GM19240 (cell line): ENCODE results near the gene DENND1A.

Experiments used
- DNase-seq: peaks from one replicate; pipeline ENCODE4 v3.0.0; 2011; ENCODE audit warnings: low spot score; ENCODE audit not compliant: insufficient read length

The DENND1A gene

GRCh38 chr9:123686829-123687192 lies 243.1 kb downstream of the DENND1A start:
- DNase-seq, result no peak

DNA sequence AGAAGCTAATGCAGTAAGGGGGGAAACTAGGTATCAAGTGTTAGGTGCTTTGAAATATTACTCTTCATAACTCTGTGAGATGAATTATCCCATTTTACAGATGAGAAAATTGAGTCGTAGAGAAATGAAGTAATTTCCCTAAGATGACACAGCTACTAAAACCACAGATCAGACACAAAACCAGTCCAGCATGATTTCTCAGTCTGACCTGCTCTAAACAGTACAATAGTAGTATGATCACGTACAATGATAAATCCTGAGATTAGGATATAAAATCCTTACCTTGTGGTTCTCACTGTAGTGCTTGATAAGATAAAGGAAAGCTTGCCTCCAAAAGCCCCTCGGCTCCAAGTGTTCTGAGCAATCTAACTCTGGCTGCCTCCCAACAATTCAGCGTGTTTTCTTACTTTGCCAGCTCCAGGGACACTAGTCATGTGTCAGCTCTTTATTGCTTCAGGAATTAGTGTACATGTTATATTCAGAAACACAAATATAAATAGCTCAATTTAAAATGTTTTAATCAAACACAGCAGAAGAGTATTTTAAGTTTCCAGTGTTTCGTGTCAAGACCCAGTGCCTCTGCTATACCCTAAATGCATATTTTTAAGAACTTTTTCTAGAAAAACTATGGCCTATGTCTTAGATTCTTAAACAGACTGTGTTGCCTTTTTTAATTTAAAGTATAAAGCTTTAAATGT lies 243.6 kb downstream of the DENND1A start:
- DNase-seq, result no peak

- DNase-seq, result no peak
Observed at GRCh38 chr9:123685489-123686083, 244.3 kb downstream of the DENND1A start.

- DNase-seq, result no peak
Observed at GRCh38 chr9:123684393-123685149, 245.4 kb downstream of the DENND1A start.

DNA sequence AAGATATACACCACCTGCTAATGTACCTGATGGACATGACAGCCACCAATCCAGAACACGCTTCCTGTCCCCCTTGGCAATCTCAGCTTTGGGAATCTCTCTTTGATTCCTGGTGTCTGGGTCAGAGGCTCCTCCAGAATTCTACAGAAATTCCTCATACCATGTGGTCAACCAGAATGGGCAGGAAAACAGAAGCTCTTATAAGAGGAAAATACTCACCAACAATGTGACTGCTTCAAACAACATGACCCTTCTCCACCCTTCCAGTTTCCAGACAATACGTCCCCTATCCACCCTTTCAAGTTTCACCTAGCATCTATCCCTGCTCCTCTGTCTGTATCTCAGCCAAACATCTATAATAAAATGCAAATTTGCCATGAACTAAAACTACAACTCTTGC lies 247.2 kb downstream of the DENND1A start:
- DNase-seq, result no peak

GRCh38 chr9:123680352-123680751 lies 249.6 kb downstream of the DENND1A start:
- no peak for DNase-seq

- peak; percentile 36 for DNase-seq
Observed at GRCh38 chr9:123679330-123679987, 250.5 kb downstream of the DENND1A start.

DNA sequence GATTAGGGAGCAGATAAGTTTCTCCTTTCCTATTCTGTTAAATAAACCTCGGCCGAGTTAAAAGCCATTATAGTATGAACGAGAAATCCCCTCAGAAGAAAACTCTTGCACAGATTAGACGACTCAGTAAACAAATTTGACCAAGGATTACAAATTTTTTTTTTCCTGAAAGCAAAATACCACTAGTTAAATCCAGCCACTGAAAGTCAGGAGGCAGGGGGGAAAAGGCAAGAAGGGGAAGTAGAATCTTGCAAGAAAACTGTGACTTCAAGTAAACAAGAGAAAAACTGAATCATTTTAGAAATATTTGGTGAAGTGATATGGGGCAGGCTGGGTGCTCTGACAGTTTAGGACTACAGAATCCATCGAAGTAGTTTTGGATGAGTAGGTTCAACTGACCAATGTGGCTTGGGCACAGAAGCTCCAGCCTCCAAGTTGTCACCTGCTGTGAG lies 251.0 kb downstream of the DENND1A start:
- no peak for DNase-seq

GRCh38 chr9:123678038-123678877 lies 251.7 kb downstream of the DENND1A start:
- no peak for DNase-seq

DNA sequence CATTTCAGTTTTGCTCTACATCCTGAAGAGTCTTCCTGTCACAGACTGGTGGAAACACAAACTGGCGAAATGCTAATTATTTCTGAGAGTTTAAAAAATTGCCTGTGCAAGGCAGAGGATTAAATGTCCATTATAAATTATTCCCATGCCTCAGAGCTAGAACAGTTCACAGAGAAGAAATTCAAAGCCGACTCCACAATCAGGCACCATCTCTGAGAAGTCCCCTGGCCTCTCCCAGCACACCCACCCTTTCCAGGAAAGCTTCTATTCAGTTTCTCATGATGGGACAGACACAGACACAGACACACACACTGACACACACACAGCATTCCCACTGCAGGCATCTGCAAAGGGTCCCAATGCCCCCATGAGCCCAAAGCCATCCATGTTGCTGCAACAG lies 253.1 kb downstream of the DENND1A start:
- no peak for DNase-seq

- DNase-seq, result no peak
Observed at GRCh38 chr9:123669346-123669745, 260.6 kb downstream of the DENND1A start.

- no peak for DNase-seq
Observed at GRCh38 chr9:123663529-123663928, 266.4 kb downstream of the DENND1A start.

DNA sequence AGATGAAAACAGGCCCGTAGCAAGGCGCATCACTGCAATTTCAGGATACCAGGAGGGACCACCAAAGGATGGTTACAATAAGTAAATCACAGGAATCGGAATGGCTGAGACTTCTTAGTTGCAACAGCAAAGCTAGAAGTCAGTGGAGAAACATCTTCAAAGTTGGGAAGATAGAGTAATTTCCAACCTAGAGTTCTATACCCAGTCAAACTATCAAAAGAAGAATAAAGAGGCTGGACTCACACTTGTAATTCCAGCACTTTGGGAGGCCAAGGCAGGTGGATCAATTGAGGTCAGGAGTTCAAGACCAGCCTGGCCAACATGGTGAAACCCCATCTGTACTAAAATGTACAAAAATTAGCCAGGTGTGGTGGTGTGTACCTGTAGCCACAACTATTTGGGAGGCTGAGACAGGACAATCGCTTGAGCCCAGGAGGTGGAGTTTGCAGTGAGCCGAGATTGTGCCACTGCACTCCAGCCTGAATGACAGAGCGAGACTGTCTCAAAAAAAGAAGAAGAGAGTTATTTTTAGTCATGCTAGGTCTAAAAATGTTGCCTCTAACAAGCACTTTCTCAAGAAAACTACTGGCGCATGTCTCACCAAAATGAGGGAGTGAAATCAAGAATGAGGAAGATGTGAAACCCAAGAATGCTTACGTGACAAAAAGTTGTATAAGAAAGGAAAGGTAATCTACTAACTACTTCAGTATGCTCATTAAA lies 267.7 kb downstream of the DENND1A start:
- DNase-seq, result no peak

DNA sequence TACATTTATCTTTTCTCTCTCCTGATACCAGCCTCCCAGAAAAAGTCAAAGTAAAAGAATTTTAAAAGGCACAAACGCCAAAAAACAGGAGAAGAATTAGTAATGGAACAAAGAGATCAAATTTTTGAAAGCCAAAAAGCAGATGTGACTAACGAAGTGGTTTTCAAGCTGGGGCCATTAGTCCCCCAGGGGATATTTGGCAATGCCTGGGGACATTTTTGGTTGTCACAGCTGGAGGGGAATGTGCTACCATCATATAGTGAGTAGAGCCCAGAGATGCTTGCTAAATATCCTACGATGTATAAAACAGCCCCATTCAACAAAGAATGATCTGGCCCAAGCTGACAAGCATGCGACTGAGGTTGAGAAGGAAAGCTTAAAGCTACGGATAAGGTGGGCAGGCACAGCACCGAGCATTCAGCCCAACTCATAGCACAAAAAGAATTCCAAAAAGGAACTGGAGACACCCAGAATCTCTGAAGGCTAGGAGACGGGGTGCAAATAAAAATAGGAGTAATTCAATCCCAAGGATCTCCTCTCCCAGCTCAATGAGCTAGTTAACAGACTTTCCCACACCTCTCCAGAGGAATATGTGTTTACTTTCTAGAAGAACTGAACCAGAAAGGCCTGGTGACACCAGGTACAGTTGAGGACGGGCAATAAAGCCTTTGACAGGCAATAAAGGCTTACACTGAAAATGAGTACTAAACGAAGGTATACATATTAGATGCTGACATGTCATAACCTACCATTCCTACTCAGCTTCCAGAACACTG lies 269.0 kb downstream of the DENND1A start:
- DNase-seq, result no peak

GRCh38 chr9:123659358-123659757 lies 270.6 kb downstream of the DENND1A start:
- no peak for DNase-seq

DNA sequence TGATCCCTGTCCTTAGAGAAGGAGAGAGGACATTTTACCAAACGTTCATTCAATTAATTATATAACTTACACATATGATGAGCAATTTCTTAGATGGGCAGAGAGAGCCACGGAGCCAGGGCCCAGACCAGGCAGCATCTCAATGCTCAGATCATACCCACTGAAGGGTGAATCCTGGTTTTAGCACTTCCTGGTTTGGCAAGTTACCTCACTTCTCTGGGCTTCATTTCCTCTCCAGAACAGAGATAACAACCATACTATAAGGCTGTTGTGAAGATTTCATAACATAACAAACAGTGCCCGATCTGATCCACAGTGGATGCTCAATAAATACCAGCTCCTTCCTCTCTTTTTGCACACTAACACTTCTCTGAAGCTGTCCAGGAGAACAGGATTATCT lies 271.1 kb downstream of the DENND1A start:
- no peak for DNase-seq

DNA sequence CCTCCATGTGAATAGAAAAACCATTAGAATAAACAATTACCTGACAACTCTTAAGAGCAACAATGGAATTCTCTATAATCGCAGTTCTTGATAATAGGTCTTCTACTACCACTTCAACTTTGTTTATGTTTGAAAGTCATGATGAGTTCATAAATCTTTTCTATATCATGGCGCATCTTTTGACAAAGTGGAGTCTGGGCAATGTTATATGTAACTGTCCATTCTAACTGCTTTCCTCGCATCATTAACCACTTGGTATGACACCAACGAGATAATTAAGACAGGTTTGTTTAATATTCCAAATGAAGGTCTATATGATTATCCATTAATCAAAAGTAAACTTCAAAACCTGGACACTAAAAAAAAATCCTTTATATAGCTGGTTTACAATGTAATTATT lies 272.0 kb downstream of the DENND1A start:
- DNase-seq, result no peak

DNA sequence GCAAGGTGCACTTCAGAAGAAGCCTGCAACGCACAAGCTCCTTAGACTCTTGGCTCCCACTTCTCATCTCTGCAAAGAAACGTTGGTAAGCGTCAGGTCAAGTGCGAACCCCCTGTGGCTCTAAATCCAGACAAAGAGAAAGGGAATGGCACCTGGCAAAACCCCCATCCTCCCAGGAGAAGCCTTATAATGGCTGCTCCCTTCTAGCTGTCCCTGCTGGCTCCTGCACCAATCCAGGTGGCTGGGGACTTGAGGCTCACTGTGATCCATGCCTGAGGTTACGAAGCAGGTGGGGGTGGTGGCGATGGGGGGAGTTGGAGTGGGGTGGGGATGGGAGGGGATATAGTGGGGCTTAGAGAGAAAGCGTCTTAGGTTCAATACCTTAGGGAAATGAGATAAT lies 272.8 kb downstream of the DENND1A start:
- DNase-seq, result no peak

DNA sequence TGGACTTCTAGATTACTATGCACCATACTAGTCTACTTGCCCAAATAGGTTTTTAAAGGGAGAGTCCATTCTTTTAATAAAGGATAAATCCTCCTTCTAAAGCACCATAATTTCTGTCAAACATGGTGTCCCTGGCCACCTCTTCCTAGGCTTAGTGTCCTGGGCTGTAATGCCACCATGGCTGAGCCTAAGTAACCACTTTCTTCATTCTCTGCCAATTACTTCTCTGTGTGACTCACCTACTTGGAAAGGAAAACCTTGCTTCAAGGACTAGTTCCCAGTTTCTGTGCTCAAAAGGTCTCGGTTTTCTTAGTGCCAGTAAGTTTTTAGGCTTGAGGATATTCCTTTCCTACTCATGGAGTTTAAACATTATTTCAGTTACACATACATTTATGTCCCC lies 273.4 kb downstream of the DENND1A start:
- no peak for DNase-seq
